Stimulated activated CD4-positive, alpha-beta T cell treated with anti-CD3 and anti-CD28 coated beads, Interleukin-15, amount 100 ng/mL, for 48 hours (primary cell): ENCODE measurements around the gene TUBB1.

Experiments used
- DNase-seq, 2 donors: peaks; one replicate each; pipeline ENCODE4 v3.0.0-alpha.2; 2020; ENCODE audit warnings: low read depth in 2 of 2

TUBB1 gene

GRCh38 chr20:59042796-59043631 is 23.8 kb downstream of the TUBB1 start:
- peak; percentile 83 to 93 for DNase-seq

GRCh38 chr20:59043698-59044097 is 24.5 kb downstream of the TUBB1 start:
- no peak for DNase-seq

DNA sequence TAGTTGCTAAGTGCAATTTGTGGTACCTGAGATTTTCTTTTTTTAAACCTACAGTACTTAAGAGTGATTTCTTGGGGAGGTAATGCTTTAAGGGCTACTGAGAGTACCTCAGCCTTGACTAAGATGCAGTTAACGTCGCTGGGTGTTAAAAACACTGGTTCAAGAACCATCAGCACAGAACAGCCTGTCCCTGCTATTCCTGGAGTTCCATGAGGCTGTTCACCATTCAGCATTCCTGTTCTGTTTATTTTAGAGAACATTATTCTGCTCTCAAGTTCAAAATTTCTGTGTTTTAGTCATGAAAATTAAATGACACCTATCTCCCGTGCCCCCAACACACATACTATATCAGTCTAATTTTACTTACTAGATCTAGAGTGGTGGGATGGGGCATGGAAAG is 25.1 kb downstream of the TUBB1 start:
- no peak for DNase-seq

- no peak for DNase-seq
These were observed 25.6 kb downstream of the TUBB1 start for GRCh38 chr20:59044796-59045195.

- DNase-seq, result no peak
These were observed 27.6 kb downstream of the TUBB1 start for GRCh38 chr20:59046862-59047261.

- DNase-seq, result peak in 1 of 2 donors; percentile 27
These were observed 28.9 kb downstream of the TUBB1 start for GRCh38 chr20:59047938-59048680.

- no peak for DNase-seq
These were observed 29.4 kb downstream of the TUBB1 start for GRCh38 chr20:59048681-59049030.

- no peak for DNase-seq
These were observed 31.2 kb downstream of the TUBB1 start for GRCh38 chr20:59050437-59050836.

- DNase-seq, result no peak
These were observed 32.5 kb downstream of the TUBB1 start for GRCh38 chr20:59051666-59052185.

GRCh38 chr20:59055302-59055701 is 36.1 kb downstream of the TUBB1 start:
- DNase-seq, result no peak

- DNase-seq, result no peak
These were observed 42.9 kb downstream of the TUBB1 start for GRCh38 chr20:59062081-59062480.

DNA sequence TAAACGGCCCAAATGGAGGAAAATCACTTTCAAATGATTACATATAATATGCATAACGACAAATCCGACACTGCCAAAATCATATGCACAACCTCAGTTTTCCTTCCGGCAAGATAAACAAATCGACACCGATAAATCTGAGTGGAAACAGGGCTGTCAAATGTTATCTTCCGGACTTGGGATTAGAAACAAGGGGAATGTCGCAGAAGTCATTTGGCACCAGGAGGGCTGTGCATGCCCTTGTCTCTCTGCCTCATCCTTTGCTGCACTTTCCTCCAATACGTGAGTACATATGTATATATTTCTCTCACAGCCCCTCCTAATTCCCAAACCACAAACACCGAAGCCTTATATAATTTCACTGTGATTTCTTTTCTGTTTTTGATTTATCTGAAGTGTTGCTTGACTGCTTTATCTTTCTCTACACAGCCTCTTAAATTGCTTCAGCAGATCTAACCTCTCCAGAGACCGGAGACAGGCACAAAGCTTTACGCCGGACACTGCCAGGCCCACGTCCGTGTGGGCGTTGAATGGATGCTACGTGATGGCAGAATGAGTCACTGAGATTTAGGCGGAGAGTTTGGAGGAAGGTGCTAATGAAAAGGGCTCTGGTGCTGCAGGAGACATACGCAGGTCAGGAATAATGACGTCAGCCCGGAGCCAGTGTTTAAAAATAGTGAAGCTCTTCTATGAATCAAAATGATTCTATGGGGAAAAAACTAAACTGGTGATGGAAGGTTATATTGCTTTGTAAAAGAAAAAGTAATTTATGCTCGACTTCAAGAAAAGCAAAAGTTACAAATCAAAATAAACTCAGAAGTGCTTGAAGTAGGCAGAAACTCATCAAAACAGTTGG is 44.4 kb downstream of the TUBB1 start:
- no peak for DNase-seq

DNA sequence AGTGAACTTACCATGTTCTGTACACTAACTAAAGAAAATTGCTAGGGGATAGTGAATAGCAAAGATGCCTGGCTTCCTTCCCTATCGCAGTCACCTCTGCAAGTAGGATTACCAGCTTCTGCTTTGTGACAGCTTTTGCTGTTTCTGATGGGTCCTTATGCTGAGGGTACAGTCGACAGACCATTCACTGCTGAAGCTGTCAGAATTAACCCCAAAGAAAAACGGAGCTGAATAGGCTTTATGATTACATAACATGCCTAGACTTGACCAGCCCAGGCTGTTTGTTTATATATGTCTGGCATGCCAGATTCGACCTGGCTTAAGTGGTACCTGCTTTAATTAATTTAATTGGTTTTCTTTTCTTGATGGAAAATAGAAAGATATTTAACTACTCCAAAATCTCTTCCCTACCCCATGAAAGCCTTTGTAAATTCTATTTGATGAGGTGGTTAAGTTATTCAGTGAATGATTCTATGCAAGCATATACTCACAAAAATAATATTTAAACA is 45.0 kb downstream of the TUBB1 start:
- no peak for DNase-seq

DNA sequence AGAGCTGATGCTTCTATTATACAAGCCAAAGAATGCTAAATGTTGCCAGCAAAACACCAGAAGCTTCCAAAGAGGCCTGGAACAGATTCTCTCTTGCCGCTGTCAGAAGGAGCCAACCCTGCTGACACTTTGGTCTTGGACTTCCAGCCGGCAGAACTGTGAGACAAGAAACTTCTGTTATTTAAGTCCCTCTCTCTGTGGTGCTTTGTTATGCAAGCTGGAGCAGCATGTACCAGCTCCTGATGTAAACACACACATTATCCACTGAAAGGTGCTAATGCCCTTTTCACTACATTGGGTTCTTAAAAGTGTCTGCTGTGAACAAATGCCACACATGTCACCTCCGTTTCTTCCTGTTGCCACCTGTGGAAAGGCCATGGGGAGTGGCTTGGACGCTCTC is 49.3 kb downstream of the TUBB1 start:
- DNase-seq, result no peak

DNA sequence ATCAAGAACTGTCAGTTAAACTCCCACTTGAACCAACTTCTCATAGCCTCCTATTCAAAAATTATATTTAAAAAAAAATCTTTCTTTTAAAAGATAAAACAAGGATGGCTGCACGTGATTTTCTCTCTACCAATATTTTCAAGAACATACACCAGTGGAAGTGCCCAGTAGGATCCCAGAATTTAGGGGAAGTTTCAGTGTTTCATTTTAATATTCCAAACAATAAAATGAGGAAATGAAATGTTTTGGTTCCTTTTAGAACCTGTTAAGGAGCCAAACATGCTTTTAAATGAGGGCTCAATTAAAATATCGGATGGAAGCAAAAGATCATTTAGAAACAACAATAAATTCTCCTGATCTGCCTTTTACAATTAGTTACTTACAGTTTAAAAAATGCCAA is 49.8 kb downstream of the TUBB1 start:
- no peak for DNase-seq

DNA sequence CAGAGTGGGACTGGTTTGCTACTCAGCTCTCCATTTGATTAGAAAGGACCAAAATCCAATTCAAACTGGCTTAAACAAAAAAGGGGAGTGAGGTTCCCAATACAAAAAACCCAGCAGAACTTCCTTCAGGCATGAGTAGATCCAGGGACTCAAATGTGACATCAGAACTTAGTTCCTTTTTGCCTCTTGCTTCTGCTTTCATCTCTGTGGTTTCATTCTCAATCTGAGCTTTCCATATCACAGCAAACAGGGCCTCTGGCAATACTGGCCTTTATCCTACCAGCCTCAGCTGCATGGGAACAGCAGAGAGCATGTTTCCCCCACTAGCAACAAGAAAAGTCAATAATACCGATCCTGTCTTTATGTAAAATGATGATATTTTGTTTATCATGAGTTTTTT is 52.0 kb downstream of the TUBB1 start:
- DNase-seq, result no peak

GRCh38 chr20:59073582-59073981 is 54.4 kb downstream of the TUBB1 start:
- DNase-seq, result no peak

DNA sequence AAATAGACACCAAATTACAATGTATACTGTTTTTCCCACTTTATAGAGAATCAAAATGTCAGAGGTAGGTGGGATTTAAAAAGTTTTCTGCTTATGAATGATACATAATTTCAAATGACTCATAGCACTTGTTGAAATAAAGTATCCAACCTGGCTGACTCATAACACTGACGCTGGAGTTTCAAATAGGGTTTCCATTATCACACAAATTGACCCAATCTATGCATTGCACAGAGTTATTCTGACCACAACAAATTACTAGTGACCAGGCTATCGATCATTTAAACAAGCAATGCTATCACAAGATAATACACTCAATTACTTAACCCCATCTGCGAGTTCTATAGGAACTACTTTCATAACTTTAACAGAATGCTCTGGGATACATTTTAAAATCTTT is 55.2 kb downstream of the TUBB1 start:
- no peak for DNase-seq

DNA sequence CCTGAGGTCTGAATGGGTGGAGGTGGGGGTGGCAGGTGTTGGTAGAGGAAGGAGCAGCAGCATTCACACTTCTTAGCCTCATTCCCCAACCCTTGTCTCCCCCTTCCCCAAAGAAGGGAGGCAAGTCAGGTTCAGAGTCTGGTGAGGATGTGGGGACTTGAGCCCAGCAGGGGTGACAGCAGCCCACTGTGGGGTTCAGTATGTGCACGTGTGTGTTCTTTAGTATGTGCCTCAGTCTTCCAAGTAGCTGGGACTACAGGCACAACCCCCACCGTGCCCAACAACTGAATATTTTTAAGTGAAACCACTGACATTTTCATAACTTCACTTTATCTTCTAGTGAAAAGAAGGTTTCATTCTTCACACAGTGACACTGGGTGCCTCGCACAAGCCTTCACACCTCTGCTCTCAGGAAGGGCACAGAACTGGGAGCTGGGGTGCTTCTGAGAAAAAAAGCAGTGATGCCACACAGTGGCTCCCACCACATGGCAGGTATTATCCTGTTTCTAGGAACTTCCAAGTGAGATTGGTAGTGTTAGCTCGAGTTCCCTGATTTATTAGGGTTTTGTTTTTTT is 56.8 kb downstream of the TUBB1 start:
- no peak for DNase-seq
